Embryonic facial prominence (tissue), 1 donor: ENCODE data around the gene TMC1.

Experiments
- DNase-seq: peaks from one replicate; pipeline ENCODE4 v3.0.0-alpha.2; 2016; ENCODE audit errors: extremely low spot score

Gene TMC1

GRCh38 chr9:72871685-72872084 lies 350.3 kb downstream of the TMC1 start:
- no peak for DNase-seq

- DNase-seq: no peak
These were observed 351.3 kb downstream of the TMC1 start for GRCh38 chr9:72872718-72873117.

- DNase-seq: no peak
These were observed 352.0 kb downstream of the TMC1 start for GRCh38 chr9:72873456-72873855.

GRCh38 chr9:72874344-72874743 lies 352.9 kb downstream of the TMC1 start:
- DNase-seq: no peak

- no peak for DNase-seq
These were observed 353.8 kb downstream of the TMC1 start for GRCh38 chr9:72875221-72875620.

- no peak for DNase-seq
These were observed 359.4 kb downstream of the TMC1 start for GRCh38 chr9:72880821-72881220.

- DNase-seq: no peak
These were observed 360.8 kb downstream of the TMC1 start for GRCh38 chr9:72882117-72882775.

GRCh38 chr9:72883875-72884274 lies 362.5 kb downstream of the TMC1 start:
- DNase-seq: no peak

- no peak for DNase-seq
These were observed 363.1 kb downstream of the TMC1 start for GRCh38 chr9:72884508-72884907.
